ENCODE data around the gene ABI3BP. TPM values are rescaled to one million over a fixed set of nuclear protein-coding genes. Genes with fewer than 3 reads are reported as not detected.
A peak's percentile ranks its signal among the peaks of the same experiment; 100 is the strongest.

Gene ABI3BP
- total and polyA plus RNA-seq, 2 experiments from 2014 or later, result 0.42 to 0.57 TPM

- Histone ChIP-seq H3K4me1 (ENCODE audit: insufficient read depth) (peaks cover 20% of the 10 kb centered on the region), H3K4me3 (no peak overlapping the region), H2AFZ (no peak overlapping the region), H3K27me3 (ENCODE audit: insufficient read depth) (no peaks in the 10 kb centered on the region), H3K27ac (ENCODE audit: low read depth) (no peak overlapping the region), H3K4me2 (no peak overlapping the region), H3K9me2 (ENCODE audit: insufficient read depth) (no peaks in the 10 kb centered on the region), H3K36me3 (ENCODE audit: insufficient read depth) (no peaks in the 10 kb centered on the region), H4K20me1 (replicated peaks; ENCODE audit: insufficient read depth) (no peaks in the 10 kb centered on the region), H3F3A (replicated peaks; ENCODE audit: low read depth) (no peaks in the 10 kb centered on the region), H3K79me2 (replicated peaks; ENCODE audit: insufficient read depth) (no peaks in the 10 kb centered on the region)
- no peak for ATAC-seq
- H3K9me3 Mint-ChIP-seq, result no peaks in the 10 kb centered on the region
- no peak overlapping the region for H3K4me3 Mint-ChIP-seq
- H3K4me1 Mint-ChIP-seq, result peaks cover 48% of the 10 kb centered on the region
- DNase-seq (ENCODE audit: low spot score), result no peak
- peaks cover 5% of the 10 kb centered on the region; the same call in 2 of the 3 replicates for H3K36me3 Mint-ChIP-seq (ENCODE audit: low read depth)
- H3K27ac Mint-ChIP-seq, result no peak overlapping the region
- TF ChIP-seq POLR2AphosphoS5 (IDR thresholded peaks at IDR 0.05; ENCODE audit: low read depth) (no peak), JUNB (IDR thresholded peaks at IDR 0.05; ENCODE audit: unreplicated experiment) (no peak), REST (IDR thresholded peaks at IDR 0.05; ENCODE audit: unreplicated experiment) (no peak), CREB1 (CRISPR knock-in tag; IDR thresholded peaks at IDR 0.05; ENCODE audit: low read depth) (no peak), ZNF114 (CRISPR knock-in tag; IDR thresholded peaks at IDR 0.05) (no peak), STAT1 (IDR thresholded peaks at IDR 0.05; ENCODE audit: unreplicated experiment) (no peak)
- no peaks in the 10 kb centered on the region for H3K27me3 Mint-ChIP-seq (ENCODE audit: insufficient read depth, low read depth, poor library complexity)
These were observed 236.8 kb downstream of the ABI3BP start for GRCh38 chr3:100756441-100756840.

GRCh38 chr3:100754563-100755334 lies 238.5 kb downstream of the ABI3BP start:
- Histone ChIP-seq H3K27me3 (ENCODE audit: insufficient read depth) (no peaks in the 10 kb centered on the region), H3K9me2 (ENCODE audit: insufficient read depth) (no peaks in the 10 kb centered on the region), H4K20me1 (replicated peaks; ENCODE audit: insufficient read depth) (no peaks in the 10 kb centered on the region), H3K36me3 (ENCODE audit: insufficient read depth) (no peaks in the 10 kb centered on the region), H3K79me2 (replicated peaks; ENCODE audit: insufficient read depth) (no peaks in the 10 kb centered on the region), H2AFZ (no peak overlapping the region), H3K27ac (ENCODE audit: low read depth) (peak overlapping the region; percentile 7; the same call in 1 of the 2 replicates), H3K4me1 (ENCODE audit: insufficient read depth) (peaks cover 20% of the 10 kb centered on the region), H3F3A (replicated peaks; ENCODE audit: low read depth) (no peaks in the 10 kb centered on the region), H3K4me2 (peak overlapping the region; percentile 71; the same call in 1 of the 2 replicates), H3K4me3 (no peak overlapping the region)
- H3K4me3 Mint-ChIP-seq, result no peak overlapping the region
- H3K27ac Mint-ChIP-seq, result 0 out of 2 replicates have a peak overlapping the region, but pooled peaks have one; percentile 94
- peaks cover 45% of the 10 kb centered on the region for H3K4me1 Mint-ChIP-seq
- no peaks in the 10 kb centered on the region for H3K9me3 Mint-ChIP-seq
- H3K36me3 Mint-ChIP-seq (ENCODE audit: low read depth), result peaks cover 13% of the 10 kb centered on the region; the same call in 2 of the 3 replicates
- no peak for ATAC-seq
- DNase-seq (ENCODE audit: low spot score), result no peak
- no peaks in the 10 kb centered on the region for H3K27me3 Mint-ChIP-seq (ENCODE audit: insufficient read depth, low read depth, poor library complexity)
- TF ChIP-seq ZNF114 (CRISPR knock-in tag; IDR thresholded peaks at IDR 0.05) (no peak), REST (IDR thresholded peaks at IDR 0.05; ENCODE audit: unreplicated experiment) (no peak), CTCF (conservative IDR thresholded peaks at IDR 0.05; ENCODE audit: low read depth in 2 of 2) (no peak), CREB1 (CRISPR knock-in tag; IDR thresholded peaks at IDR 0.05; ENCODE audit: low read depth) (no peak), POLR2AphosphoS5 (IDR thresholded peaks at IDR 0.05; ENCODE audit: low read depth) (no peak), STAT1 (IDR thresholded peaks at IDR 0.05; ENCODE audit: unreplicated experiment) (no peak), ETS1 (IDR thresholded peaks at IDR 0.05) (no peak), EZH2 (IDR thresholded peaks at IDR 0.05; ENCODE audit: low read depth, unreplicated experiment) (no peak)

Data from GM23338 (cell line).